Brain pericyte (primary cell): ENCODE results near the gene STARD5.
A peak's percentile ranks its signal among the peaks of the same experiment; 100 is the strongest.

ENCODE experiments used
- DNase-seq: peaks from one replicate; pipeline ENCODE4 v3.0.0-alpha.2; 2012; ENCODE audit warnings: low read depth, low spot score

STARD5 gene

GRCh38 chr15:81311752-81312464 is 12.0 kb downstream of the STARD5 start:
- DNase-seq, result no peak

- no peak for DNase-seq
These were observed 13.5 kb downstream of the STARD5 start for GRCh38 chr15:81310480-81310879.

- no peak for DNase-seq
These were observed 14.1 kb downstream of the STARD5 start for GRCh38 chr15:81309647-81310450.

GRCh38 chr15:81308260-81308659 is 15.7 kb downstream of the STARD5 start:
- DNase-seq, result no peak

GRCh38 chr15:81304226-81304625 is 19.7 kb downstream of the STARD5 start:
- peak; percentile 17 for DNase-seq

GRCh38 chr15:81303244-81304225 is 20.4 kb downstream of the STARD5 start:
- no peak for DNase-seq

GRCh38 chr15:81302701-81303109 is 21.2 kb downstream of the STARD5 start:
- no peak for DNase-seq

GRCh38 chr15:81301815-81302399 is 22.0 kb downstream of the STARD5 start:
- no peak for DNase-seq

- no peak for DNase-seq
These were observed 22.6 kb downstream of the STARD5 start for GRCh38 chr15:81301385-81301784.

GRCh38 chr15:81299630-81300273 is 24.2 kb downstream of the STARD5 start:
- DNase-seq, result no peak

- no peak for DNase-seq
These were observed 24.8 kb downstream of the STARD5 start for GRCh38 chr15:81299156-81299555.

- no peak for DNase-seq
These were observed 25.3 kb downstream of the STARD5 start for GRCh38 chr15:81298611-81299010.

- DNase-seq, result no peak
These were observed 26.1 kb downstream of the STARD5 start for GRCh38 chr15:81297603-81298575.

- DNase-seq, result no peak
These were observed 26.8 kb downstream of the STARD5 start for GRCh38 chr15:81297147-81297572.

- DNase-seq, result no peak
These were observed 27.3 kb downstream of the STARD5 start for GRCh38 chr15:81296673-81297072.

- no peak for DNase-seq
These were observed 27.8 kb downstream of the STARD5 start for GRCh38 chr15:81296186-81296585.

- DNase-seq, result no peak
These were observed 28.3 kb downstream of the STARD5 start for GRCh38 chr15:81295486-81296121.

- no peak for DNase-seq
These were observed 29.4 kb downstream of the STARD5 start for GRCh38 chr15:81294516-81294880.
